Aorta (tissue), 5 donors: ENCODE results near the gene SLC35G3. TPM values are rescaled to one million over a fixed set of nuclear protein-coding genes. Genes with fewer than 3 reads are reported as not detected.
A peak's percentile ranks its signal among the peaks of the same experiment; 100 is the strongest.
"Not testable (repeated sequence)": the region's sequence is repeated elsewhere in the genome, so short reads cannot be mapped to it uniquely, and the experiment has no call there.

ENCODE experiments used
- ATAC-seq: fragments of 200-7000 bp; cut with Tn5 transposase; one replicate; pipeline ENCODE4 v1.9.1; 2022; ENCODE audit warnings: moderate library complexity; ENCODE audit not compliant: low FRiP score
- DNase-seq, 2 donors: peaks; one replicate each; pipeline ENCODE4 v3.0.0-alpha.2; 2020
- H3K27ac ChIP-seq, 2 donors: one replicate each; pipeline ENCODE4 v1.5.1; 2013; ENCODE audit warnings: low read length in 2 of 2, mild to moderate bottlenecking in 2 of 2, moderate library complexity in 2 of 2, control low read depth in 1 of 2, inconsistent platforms in 1 of 2, low read depth in 1 of 2
- H3K27me3 ChIP-seq, 2 donors: one replicate each; pipeline ENCODE4 v1.6.1; 2013; ENCODE audit warnings: control low read depth in 1 of 2, low read length in 1 of 2, mild to moderate bottlenecking in 1 of 2, moderate library complexity in 1 of 2; ENCODE audit not compliant: insufficient read depth in 2 of 2, control insufficient read depth in 1 of 2
- H3K36me3 ChIP-seq, 2 donors: one replicate each; pipeline ENCODE4 v1.6.1; 2013; ENCODE audit warnings: control low read depth in 1 of 2, low read length in 1 of 2, mild to moderate bottlenecking in 1 of 2; ENCODE audit not compliant: insufficient read depth in 2 of 2, control insufficient read depth in 1 of 2
- H3K4me1 ChIP-seq, 2 donors: one replicate each; pipeline ENCODE4 v1.6.1; 2013; ENCODE audit warnings: low read length in 2 of 2, control low read depth in 1 of 2, mild to moderate bottlenecking in 1 of 2, moderate library complexity in 1 of 2; ENCODE audit not compliant: insufficient read depth in 2 of 2, control insufficient read depth in 1 of 2
- H3K4me3 ChIP-seq, 2 donors: one replicate each; pipeline ENCODE4 v1.5.1; 2013; ENCODE audit warnings: low read length in 2 of 2, control low read depth in 1 of 2, mild to moderate bottlenecking in 1 of 2
- H3K9me3 ChIP-seq: one replicate; pipeline ENCODE4 v1.6.1; 2013; ENCODE audit warnings: mild to moderate bottlenecking, low read length; ENCODE audit not compliant: control insufficient read depth
- WGBS, 2 donors: extraction: QIAGEN DNeasy Blood & Tissue Kit; methylation state at CpG; one replicate each; pipeline ENCODE4 v1.1.7; 2013; 5-methylcytosine and 5-hydroxymethylcytosine counted together
- intact Hi-C, 2 donors: fragments of 100-400 bp; cut with DNase I; formaldehyde crosslinking; loops; one replicate each; pipeline versions ENCODE4 v1.14.2 to v1.15.0; 2022
- polyA plus RNA-seq, 2 donors: library from polyadenylated mRNA; stranded (reverse); fragments of 200-250 nt; gene quantifications; one replicate each; pipeline ENCODE4 v1.2.3, GENCODE V29; 2013
- total RNA-seq, 2 donors: library from RNA; stranded (reverse); fragmentation: NEBNext Ultra II Directional; extraction: Animal tissue kit (Norgen Biotek cat#: 25700); gene quantifications; one replicate each; pipeline ENCODE4 v1.2.1, GENCODE V29; 2021
- donor health status: healthy with polysubstance abuse.
- donor health status: Bipolar disorder and iron deficiency.
- donor health status: DM: no; HTN: no; CAD: no.
- donor health status: DM: no; HTN: no; CAD: no.
- donor health status: DM: yes; HTN: yes; CAD: no.

The SLC35G3 gene
- total and polyA plus RNA-seq, 4 donors, result not detected

GRCh38 chr17:35154196-35155165 lies 39.7 kb downstream of the SLC35G3 start:
- Histone ChIP-seq H3K27ac (no peak overlapping the region), H3K27me3 (no peaks in the 10 kb centered on the region), H3K4me3 (no peak overlapping the region), H3K9me3 (no peaks in the 10 kb centered on the region), H3K36me3 (no peaks in the 10 kb centered on the region), H3K4me1 (no peaks in the 10 kb centered on the region)
- DNase-seq (peak in 1 of 2 donors; percentile 46), ATAC-seq (no peak)
- intact Hi-C loops, result no loop called here
- 87 to 88% methylated on average over 13 of the region's 13 CpGs for WGBS, 2 donors

GRCh38 chr17:35152421-35153140 lies 41.6 kb downstream of the SLC35G3 start:
- Histone ChIP-seq H3K4me3 (no peak overlapping the region), H3K9me3 (no peaks in the 10 kb centered on the region), H3K27ac (no peak overlapping the region), H3K27me3 (no peaks in the 10 kb centered on the region), H3K4me1 (no peaks in the 10 kb centered on the region), H3K36me3 (no peaks in the 10 kb centered on the region)
- intact Hi-C loops, result no loop called here
- WGBS, 2 donors, result 70 to 71% methylated on average over 13 of the region's 13 CpGs
- ATAC-seq (no peak), DNase-seq (no peak)

- H3K4me1 ChIP-seq, H3K9me3 ChIP-seq, DNase-seq, intact Hi-C loops, H3K4me3 ChIP-seq, H3K36me3 ChIP-seq, H3K27ac ChIP-seq, ATAC-seq, H3K27me3 ChIP-seq: not testable (repeated sequence)
- WGBS, 2 donors, result 88 to 90% methylated on average over 29 of the region's 29 CpGs
Measured at GRCh38 chr17:35151080-35151479, 43.1 kb downstream of the SLC35G3 start.

GRCh38 chr17:35149941-35150340 lies 44.3 kb downstream of the SLC35G3 start:
- Histone ChIP-seq H3K9me3 (no peaks in the 10 kb centered on the region), H3K4me1 (no peaks in the 10 kb centered on the region), H3K27me3 (no peaks in the 10 kb centered on the region), H3K27ac (no peak overlapping the region), H3K36me3 (no peaks in the 10 kb centered on the region), H3K4me3 (no peak overlapping the region)
- WGBS, 2 donors, result 90 to 94% methylated on average over 11 of the region's 11 CpGs
- ATAC-seq (no peak), DNase-seq (no peak)
- intact Hi-C loops, result no loop called here

- WGBS, 2 donors, result 84 to 90% methylated on average over 9 of the region's 9 CpGs
- no peak overlapping the region for H3K4me3 ChIP-seq
- H3K9me3 ChIP-seq, result no peaks in the 10 kb centered on the region
- DNase-seq (no peak), ATAC-seq (no peak)
- H3K27ac ChIP-seq, result no peak overlapping the region
- no peaks in the 10 kb centered on the region for H3K4me1 ChIP-seq
- no peaks in the 10 kb centered on the region for H3K36me3 ChIP-seq
- H3K27me3 ChIP-seq, result no peaks in the 10 kb centered on the region
- intact Hi-C loops, result no loop called here
Measured at GRCh38 chr17:35148144-35148543, 46.0 kb downstream of the SLC35G3 start.

- WGBS, 2 donors, result 45 to 47% methylated on average over 4 of the region's 4 CpGs
- no peaks in the 10 kb centered on the region for H3K27me3 ChIP-seq
- no peaks in the 10 kb centered on the region for H3K9me3 ChIP-seq
- H3K36me3 ChIP-seq, result no peaks in the 10 kb centered on the region
- H3K27ac ChIP-seq, result no peak within 1 kb of the TSS
- ATAC-seq (no peak), DNase-seq (no peak)
- no peak within 1 kb of the TSS for H3K4me3 ChIP-seq
- no peaks in the 10 kb centered on the region for H3K4me1 ChIP-seq
- intact Hi-C loops, result no loop called here
Measured at GRCh38 chr17:35147375-35147905, 46.8 kb downstream of the SLC35G3 start, which contains the start of gene UNC45B. Gene UNC45B, plus strand, starts transcription at chr17:35147817. Its CDS starts 447 bp downstream, at chr17:35148264.

DNA sequence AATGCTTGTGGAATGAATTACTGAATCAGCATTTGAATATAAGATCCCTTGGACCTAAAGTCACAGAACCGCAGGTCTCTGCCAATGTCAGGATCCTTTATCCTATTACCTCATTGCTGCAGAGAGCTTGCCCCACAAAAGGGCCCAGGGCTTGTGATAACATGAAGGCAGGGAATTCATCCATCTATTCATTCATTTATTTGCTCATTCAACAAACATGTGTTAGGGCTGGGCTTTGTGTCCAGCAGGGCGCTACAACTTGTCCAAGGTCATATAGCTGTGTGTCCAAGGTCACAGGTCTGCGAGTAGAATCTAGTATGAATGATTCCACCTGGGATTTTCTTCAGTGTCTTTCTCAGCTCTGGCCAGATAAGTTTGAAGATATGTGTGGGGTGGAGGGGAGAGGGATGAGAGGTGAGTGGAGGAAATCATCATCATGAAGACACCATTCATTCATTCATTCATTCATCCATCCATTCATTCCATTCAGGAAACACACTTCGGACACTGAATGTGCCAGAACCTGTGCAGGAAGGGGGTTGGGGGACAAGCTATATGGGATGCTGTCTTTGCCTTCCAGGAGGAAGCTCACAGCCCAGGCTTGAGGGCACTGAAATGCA lies 47.9 kb downstream of the SLC35G3 start:
- no peaks in the 10 kb centered on the region for H3K27me3 ChIP-seq
- H3K4me1 ChIP-seq, result no peaks in the 10 kb centered on the region
- H3K9me3 ChIP-seq, result no peaks in the 10 kb centered on the region
- H3K36me3 ChIP-seq, result no peaks in the 10 kb centered on the region
- ATAC-seq, result no peak
- 74 to 75% methylated on average over 4 of the region's 4 CpGs for WGBS, 2 donors
- DNase-seq, result no peak
- intact Hi-C loops, result no loop called here
- no peak overlapping the region for H3K27ac ChIP-seq
- no peak overlapping the region for H3K4me3 ChIP-seq

- no peak overlapping the region for H3K4me3 ChIP-seq
- ATAC-seq, result no peak
- H3K36me3 ChIP-seq, result no peaks in the 10 kb centered on the region
- no peaks in the 10 kb centered on the region for H3K9me3 ChIP-seq
- DNase-seq, result no peak
- H3K27ac ChIP-seq, result no peak overlapping the region
- H3K4me1 ChIP-seq, result no peaks in the 10 kb centered on the region
- 53 to 62% methylated on average over 4 of the region's 4 CpGs for WGBS, 2 donors
- H3K27me3 ChIP-seq, result no peaks in the 10 kb centered on the region
- intact Hi-C loops, result no loop called here
Measured at GRCh38 chr17:35144840-35145239, 49.4 kb downstream of the SLC35G3 start.
